ENCODE data around the gene CIT.
A peak's percentile ranks its signal among the peaks of the same experiment; 100 is the strongest.

Gene CIT

GRCh38 chr12:119786539-119786938, 90.6 kb downstream of the CIT start:
- Histone ChIP-seq H3K4me3 (no peak overlapping the region), H3K27me3 (no peaks in the 10 kb centered on the region), H3K9me3 (no peaks in the 10 kb centered on the region), H3K27ac (no peak overlapping the region), H3K4me1 (no peaks in the 10 kb centered on the region), H3K36me3 (no peaks in the 10 kb centered on the region)
- no peak for TF ChIP-seq CTCF (IDR thresholded peaks at IDR 0.05)
- intact Hi-C loops (cut with DNase I; ENCODE audit: low total_unique reads) = no loop called here
- no peak for DNase-seq

GRCh38 chr12:119784673-119785072, 92.4 kb downstream of the CIT start:
- H3K9me3 ChIP-seq = no peaks in the 10 kb centered on the region
- H3K27me3 ChIP-seq = no peaks in the 10 kb centered on the region
- no peak for DNase-seq
- no peaks in the 10 kb centered on the region for H3K4me1 ChIP-seq
- no peak overlapping the region for H3K4me3 ChIP-seq
- no peaks in the 10 kb centered on the region for H3K36me3 ChIP-seq
- H3K27ac ChIP-seq = no peak overlapping the region
- TF ChIP-seq CTCF (IDR thresholded peaks at IDR 0.05) = no peak
- intact Hi-C loops (cut with DNase I; ENCODE audit: low total_unique reads) = no loop called here

GRCh38 chr12:119783787-119784186, 93.3 kb downstream of the CIT start:
- Histone ChIP-seq H3K36me3 (no peaks in the 10 kb centered on the region), H3K27ac (no peak overlapping the region), H3K9me3 (no peaks in the 10 kb centered on the region), H3K4me1 (no peaks in the 10 kb centered on the region), H3K4me3 (no peak overlapping the region), H3K27me3 (no peaks in the 10 kb centered on the region)
- TF ChIP-seq CTCF (IDR thresholded peaks at IDR 0.05) = no peak
- no peak for DNase-seq
- intact Hi-C loops (cut with DNase I; ENCODE audit: low total_unique reads) = no loop called here

- no peak for TF ChIP-seq CTCF (IDR thresholded peaks at IDR 0.05)
- intact Hi-C loops (cut with DNase I; ENCODE audit: low total_unique reads) = no loop called here
These were observed 95.3 kb downstream of the CIT start for GRCh38 chr12:119781804-119782203.

GRCh38 chr12:119780786-119781434, 96.2 kb downstream of the CIT start:
- intact Hi-C loops (cut with DNase I; ENCODE audit: low total_unique reads) = no loop called here
- Histone ChIP-seq H3K9me3 (no peaks in the 10 kb centered on the region), H3K4me1 (no peaks in the 10 kb centered on the region), H3K4me3 (no peak overlapping the region), H3K27ac (no peak overlapping the region), H3K27me3 (no peaks in the 10 kb centered on the region), H3K36me3 (no peaks in the 10 kb centered on the region)
- peak; percentile 43 to 57 for TF ChIP-seq CTCF (IDR thresholded peaks at IDR 0.05)
- DNase-seq = peak in 1 of 2 donors; percentile 22

More at GRCh38 chr12:119781804-119782203, 95.3 kb downstream of the CIT start:
- Histone ChIP-seq H3K9me3 (no peaks in the 10 kb centered on the region), H3K4me3 (no peak overlapping the region), H3K27ac (no peak overlapping the region), H3K27me3 (no peaks in the 10 kb centered on the region), H3K36me3 (no peaks in the 10 kb centered on the region), H3K4me1 (no peaks in the 10 kb centered on the region)
- no peak for DNase-seq
